OCI-LY7 (cell line): ENCODE results near the gene DOC2A. TPM values are rescaled to one million over a fixed set of nuclear protein-coding genes. Genes with fewer than 3 reads are reported as not detected.

Experiments
- BruUV-seq: library from RNA; stranded (reverse); fragments of 400-500 nt; replicated peaks from 2 replicates; lab custom pipeline; 2021; lab: Mats Ljungman, UMichigan
- CTCF ChIA-PET: fragments of 300-600 bp; sonication (Branson Sonifier 250); formaldehyde crosslinking; loops from one replicate; lab custom pipeline; 2022; ENCODE audit warnings: antibody characterized with exemption; ENCODE audit not compliant: unreplicated experiment; lab: Charles Lee
- POLR2A ChIA-PET: fragments of 300-600 bp; sonication (Branson Sonifier 250); formaldehyde crosslinking; loops from one replicate; lab custom pipeline; 2022; ENCODE audit warnings: antibody characterized with exemption; lab: Charles Lee
- DNase-seq: peaks from one replicate; pipeline ENCODE4 v3.0.0-alpha.2; 2015; ENCODE audit warnings: low spot score
- H2AFZ ChIP-seq: fragments of 200-600 bp; sonication (generic), shearing (Covaris generic); 2 replicates; pipeline ENCODE4 v1.6.1; 2014; ENCODE audit warnings: mild to moderate bottlenecking, antibody characterized with exemption, low read length, moderate library complexity
- H3K27ac ChIP-seq: fragments of 200-600 bp; sonication (generic); 2 replicates; pipeline ENCODE4 v1.5.1; 2014; ENCODE audit warnings: mixed run types, low read depth, mild to moderate bottlenecking, moderate library complexity, low read length, inconsistent platforms; ENCODE audit not compliant: poor library complexity, severe bottlenecking
- H3K36me3 ChIP-seq: fragments of 200-600 bp; sonication (generic); 2 replicates; pipeline ENCODE4 v1.6.1; 2014; ENCODE audit warnings: mild to moderate bottlenecking, antibody characterized with exemption, low read length, moderate library complexity, mixed read lengths; ENCODE audit not compliant: insufficient read depth
- H3K4me1 ChIP-seq: fragments of 200-600 bp; sonication (generic); 2 replicates; pipeline ENCODE4 v1.5.1; 2014; ENCODE audit warnings: mild to moderate bottlenecking, low read length; ENCODE audit not compliant: insufficient read depth, poor library complexity, severe bottlenecking
- H3K4me2 ChIP-seq: fragments of 200-600 bp; sonication (generic); 2 replicates; pipeline ENCODE4 v1.6.1; 2014; ENCODE audit warnings: mild to moderate bottlenecking, low read length
- H3K4me3 ChIP-seq: fragments of 200-600 bp; sonication (generic); 2 replicates; pipeline ENCODE4 v1.5.1; 2014; ENCODE audit warnings: mild to moderate bottlenecking, low read depth, low read length; ENCODE audit not compliant: poor library complexity, severe bottlenecking
- H3K79me2 ChIP-seq: fragments of 200-600 bp; sonication (generic); 2 replicates; pipeline ENCODE4 v1.6.1; 2016; ENCODE audit warnings: low read depth, mild to moderate bottlenecking, low read length, moderate library complexity, mixed read lengths; ENCODE audit not compliant: insufficient read depth
- H3K9me2 ChIP-seq: fragments of 200-600 bp; sonication (generic); 2 replicates; pipeline ENCODE4 v1.6.1; 2016; ENCODE audit warnings: mild to moderate bottlenecking, low read length, mixed read lengths; ENCODE audit not compliant: insufficient read depth
- H3K9me3 ChIP-seq: fragments of 200-600 bp; sonication (generic); 2 replicates; pipeline ENCODE4 v1.6.1; 2014; ENCODE audit warnings: mild to moderate bottlenecking, mixed run types, low read length, mixed read lengths
- H4K20me1 ChIP-seq: fragments of 200-600 bp; sonication (generic); 2 replicates; pipeline ENCODE4 v1.6.1; 2014; ENCODE audit warnings: mild to moderate bottlenecking, antibody characterized with exemption, low read length, moderate library complexity, mixed read lengths; ENCODE audit not compliant: insufficient read depth
- EZH2phosphoT487 ChIP-seq: fragments of 200-600 bp; sonication (generic); IDR thresholded peaks from 2 replicates; pipeline ENCODE4 v1.6.1; 2018; ENCODE audit warnings: low read depth, borderline replicate concordance, mild to moderate bottlenecking, mixed run types, antibody characterized with exemption, low read length, moderate library complexity, mixed read lengths
- intact Hi-C: fragments of 100-400 bp; cut with micrococcal nuclease; formaldehyde crosslinking; loops from one replicate; pipeline ENCODE4 v1.10.0; 2022; ENCODE audit not compliant: unreplicated experiment
- total RNA-seq, 2 experiments: library from RNA; depleted of rRNA in 1 of 2; stranded (reverse); fragments of >200 nt in 1 of 2; shearing (Covaris generic) in 1 of 2; gene quantifications; 2 replicates each; pipeline ENCODE4 v1.2.3, GENCODE V29; 2014 to 2022
- TF ChIP-seq, protein P1 (sequence below): fragments of 200-600 bp; sonication (generic); conservative IDR thresholded peaks from 2 replicates; pipeline ENCODE4 v1.5.1; 2014; ENCODE audit warnings: mild to moderate bottlenecking, antibody characterized with exemption, low read length, moderate library complexity, mixed read lengths

The DOC2A gene
- total RNA-seq, 2 experiments from 2014 or later = 0.91 TPM; not detected in 1

- H2AFZ ChIP-seq = no peak overlapping the region
- no TSS peak for BruUV-seq
- intact Hi-C loops = no loop called here
- CTCF ChIA-PET = interaction anchor here (2.6 kb wide), 1 partner anchor 17 kb away, joined by 7 read pairs; no protein-coding TSS in a partner anchor
- no peak overlapping the region for H3K27ac ChIP-seq
- no peak for DNase-seq
- POLR2A ChIA-PET = no interaction called here
- H3K9me3 ChIP-seq = no peaks in the 10 kb centered on the region
- no peaks in the 10 kb centered on the region for H3K9me2 ChIP-seq
- no peak overlapping the region for H3K4me3 ChIP-seq
- no peak for TF ChIP-seq EZH2phosphoT487
- TF ChIP-seq, protein P1, sequence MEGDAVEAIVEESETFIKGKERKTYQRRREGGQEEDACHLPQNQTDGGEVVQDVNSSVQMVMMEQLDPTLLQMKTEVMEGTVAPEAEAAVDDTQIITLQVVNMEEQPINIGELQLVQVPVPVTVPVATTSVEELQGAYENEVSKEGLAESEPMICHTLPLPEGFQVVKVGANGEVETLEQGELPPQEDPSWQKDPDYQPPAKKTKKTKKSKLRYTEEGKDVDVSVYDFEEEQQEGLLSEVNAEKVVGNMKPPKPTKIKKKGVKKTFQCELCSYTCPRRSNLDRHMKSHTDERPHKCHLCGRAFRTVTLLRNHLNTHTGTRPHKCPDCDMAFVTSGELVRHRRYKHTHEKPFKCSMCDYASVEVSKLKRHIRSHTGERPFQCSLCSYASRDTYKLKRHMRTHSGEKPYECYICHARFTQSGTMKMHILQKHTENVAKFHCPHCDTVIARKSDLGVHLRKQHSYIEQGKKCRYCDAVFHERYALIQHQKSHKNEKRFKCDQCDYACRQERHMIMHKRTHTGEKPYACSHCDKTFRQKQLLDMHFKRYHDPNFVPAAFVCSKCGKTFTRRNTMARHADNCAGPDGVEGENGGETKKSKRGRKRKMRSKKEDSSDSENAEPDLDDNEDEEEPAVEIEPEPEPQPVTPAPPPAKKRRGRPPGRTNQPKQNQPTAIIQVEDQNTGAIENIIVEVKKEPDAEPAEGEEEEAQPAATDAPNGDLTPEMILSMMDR = no peak
- no peaks in the 10 kb centered on the region for H3K79me2 ChIP-seq
- H3K36me3 ChIP-seq = no peaks in the 10 kb centered on the region
- no peak overlapping the region for H3K4me2 ChIP-seq
- H4K20me1 ChIP-seq = no peaks in the 10 kb centered on the region
- peaks cover 21% of the 10 kb centered on the region for H3K4me1 ChIP-seq
These were observed 39.0 kb upstream of the DOC2A start for GRCh38 chr16:30049871-30050270.

DNA sequence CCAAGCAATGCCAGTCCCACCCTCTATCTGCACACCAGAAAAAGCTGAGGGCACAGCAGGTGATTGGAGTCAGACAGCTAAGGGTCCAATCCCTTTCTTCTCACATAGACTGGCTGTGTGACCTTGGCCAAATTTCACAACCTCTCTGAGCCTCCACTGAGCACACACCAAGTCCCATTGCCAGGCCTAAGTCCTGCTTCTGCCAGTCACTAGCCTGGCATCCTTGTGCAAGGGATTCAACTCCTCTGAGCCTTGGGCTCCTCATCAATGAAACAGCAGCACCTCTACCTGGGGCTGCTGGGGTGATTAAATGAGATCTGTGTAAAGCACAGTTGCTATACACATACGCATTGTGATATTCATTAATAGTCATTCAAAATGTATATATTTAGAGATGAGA, 35.8 kb upstream of the DOC2A start:
- BruUV-seq = no TSS peak
- Histone ChIP-seq H3K4me3 (no peak overlapping the region), H4K20me1 (no peaks in the 10 kb centered on the region), H3K4me2 (no peak overlapping the region), H2AFZ (no peak overlapping the region), H3K27ac (no peak overlapping the region), H3K79me2 (no peaks in the 10 kb centered on the region), H3K4me1 (peaks cover 1% of the 10 kb centered on the region), H3K9me2 (no peaks in the 10 kb centered on the region), H3K9me3 (no peaks in the 10 kb centered on the region), H3K36me3 (no peaks in the 10 kb centered on the region)
- POLR2A ChIA-PET = no interaction called here
- DNase-seq = no peak
- intact Hi-C loops = no loop called here
- CTCF ChIA-PET = no interaction called here
- TF ChIP-seq, protein P1 = no peak
- TF ChIP-seq EZH2phosphoT487 = no peak

GRCh38 chr16:30046178-30046577, 35.4 kb upstream of the DOC2A start:
- Histone ChIP-seq H3K79me2 (no peaks in the 10 kb centered on the region), H3K9me3 (no peaks in the 10 kb centered on the region), H2AFZ (no peak overlapping the region), H4K20me1 (no peaks in the 10 kb centered on the region), H3K4me3 (no peak overlapping the region), H3K27ac (no peak overlapping the region), H3K4me1 (no peaks in the 10 kb centered on the region), H3K4me2 (no peak overlapping the region), H3K9me2 (no peaks in the 10 kb centered on the region), H3K36me3 (no peaks in the 10 kb centered on the region)
- intact Hi-C loops = no loop called here
- ChIA-PET POLR2A (no interaction called here), CTCF (no interaction called here)
- DNase-seq = no peak
- BruUV-seq = no TSS peak
- TF ChIP-seq, protein P1 = no peak
- no peak for TF ChIP-seq EZH2phosphoT487
